AG08396 (cell line): ENCODE results near the gene MRPL51.
A peak's percentile ranks its signal among the peaks of the same experiment; 100 is the strongest.
"Not testable (repeated sequence)": the region's sequence is repeated elsewhere in the genome, so short reads cannot be mapped to it uniquely, and the experiment has no call there.

ENCODE experiments used
- DNase-seq: peaks from one replicate; pipeline ENCODE4 v3.0.0; 2012; ENCODE audit warnings: low spot score, mixed read lengths

The MRPL51 gene

GRCh38 chr12:6488240-6488639 is 4.8 kb downstream of the MRPL51 start:
- DNase-seq = no peak

- DNase-seq = no peak
These were observed 14.6 kb downstream of the MRPL51 start for GRCh38 chr12:6478416-6478815.

GRCh38 chr12:6477601-6478377 is 15.3 kb downstream of the MRPL51 start:
- DNase-seq = not testable (repeated sequence)

GRCh38 chr12:6476489-6476888 is 16.6 kb downstream of the MRPL51 start:
- peak; percentile 86 for DNase-seq

- not testable (repeated sequence) for DNase-seq
These were observed 17.7 kb downstream of the MRPL51 start for GRCh38 chr12:6475233-6475975.

- DNase-seq = no peak
These were observed 20.6 kb downstream of the MRPL51 start for GRCh38 chr12:6472491-6472890.

- peak; percentile 55 for DNase-seq
These were observed 21.1 kb downstream of the MRPL51 start for GRCh38 chr12:6471989-6472360.

- DNase-seq = peak; percentile 98
These were observed 22.5 kb downstream of the MRPL51 start, which contains the start of gene VAMP1 for GRCh38 chr12:6470375-6471163. Gene VAMP1, minus strand, starts transcription at chr12:6470677. Its CDS starts 146 bp downstream, at chr12:6470531.

GRCh38 chr12:6469609-6470374 is 23.3 kb downstream of the MRPL51 start:
- DNase-seq = no peak

GRCh38 chr12:6469092-6469491 is 24.0 kb downstream of the MRPL51 start:
- no peak for DNase-seq

- no peak for DNase-seq
These were observed 24.8 kb downstream of the MRPL51 start for GRCh38 chr12:6468283-6468575.

GRCh38 chr12:6467571-6468282 is 25.3 kb downstream of the MRPL51 start:
- DNase-seq = not testable (repeated sequence)

- DNase-seq = not testable (repeated sequence)
These were observed 26.3 kb downstream of the MRPL51 start for GRCh38 chr12:6466751-6467150.

- no peak for DNase-seq
These were observed 26.9 kb downstream of the MRPL51 start for GRCh38 chr12:6466184-6466573.

GRCh38 chr12:6465467-6466183 is 27.4 kb downstream of the MRPL51 start:
- peak; percentile 72 for DNase-seq

GRCh38 chr12:6464531-6464930 is 28.5 kb downstream of the MRPL51 start:
- DNase-seq = no peak

- DNase-seq = no peak
These were observed 29.2 kb downstream of the MRPL51 start for GRCh38 chr12:6463858-6464257.

GRCh38 chr12:6463216-6463615 is 29.8 kb downstream of the MRPL51 start:
- no peak for DNase-seq

- no peak for DNase-seq
These were observed 30.6 kb downstream of the MRPL51 start for GRCh38 chr12:6462234-6462995.
